ENCODE data around the gene RGS7BP.

GRCh38 chr5:64509828-64510227, 4.0 kb downstream of the RGS7BP start:
- TF ChIP-seq CTCF (IDR thresholded peaks at IDR 0.05) = no peak
- TF ChIP-seq POLR2A (IDR thresholded peaks at IDR 0.05) = no peak
